Activated T-helper 17 cell treated with anti-CD3 and anti-CD28 coated beads, Interleukin-2, amount 50 U/mL, for 72 hours (primary cell): ENCODE measurements around the gene YIPF3. TPM values are rescaled to one million over a fixed set of nuclear protein-coding genes. Genes with fewer than 3 reads are reported as not detected.
A peak's percentile ranks its signal among the peaks of the same experiment; 100 is the strongest.
"Not testable (repeated sequence)": the region's sequence is repeated elsewhere in the genome, so short reads cannot be mapped to it uniquely, and the experiment has no call there.

Experiments used
- ATAC-seq: fragments of 150-1000 bp; cut with Tn5 transposase; replicated peaks from 2 replicates; pipeline ENCODE4 v1.10.0; 2021; ENCODE audit warnings: mild to moderate bottlenecking, moderate library complexity
- H3K27ac Mint-ChIP-seq: one replicate; pipeline ENCODE4 v1.8.0; 2022; ENCODE audit warnings: mixed read lengths
- H3K27me3 Mint-ChIP-seq: one replicate; pipeline ENCODE4 v1.8.0; 2022; ENCODE audit warnings: mixed read lengths
- H3K36me3 Mint-ChIP-seq: one replicate; pipeline ENCODE4 v1.8.0; 2022; ENCODE audit warnings: low read depth, mild to moderate bottlenecking, mixed read lengths
- H3K4me1 Mint-ChIP-seq: one replicate; pipeline ENCODE4 v1.8.0; 2022; ENCODE audit warnings: mixed read lengths
- H3K4me3 Mint-ChIP-seq: one replicate; pipeline ENCODE4 v1.8.0; 2022; ENCODE audit warnings: mild to moderate bottlenecking, mixed read lengths
- H3K9me3 Mint-ChIP-seq: one replicate; pipeline ENCODE4 v1.8.0; 2022; ENCODE audit warnings: mixed read lengths
- total RNA-seq, 2 donors: library from RNA; stranded (reverse); gene quantifications; one replicate each; pipeline ENCODE4 v1.2.3, GENCODE V29; 2022

YIPF3 gene
- total RNA-seq, 2 donors from 2014 or later: 51.5 to 66.7 TPM

GRCh38 chr6:43469947-43470346, 46.8 kb downstream of the YIPF3 start:
- H3K27me3 Mint-ChIP-seq: peaks cover 7% of the 10 kb centered on the region

DNA sequence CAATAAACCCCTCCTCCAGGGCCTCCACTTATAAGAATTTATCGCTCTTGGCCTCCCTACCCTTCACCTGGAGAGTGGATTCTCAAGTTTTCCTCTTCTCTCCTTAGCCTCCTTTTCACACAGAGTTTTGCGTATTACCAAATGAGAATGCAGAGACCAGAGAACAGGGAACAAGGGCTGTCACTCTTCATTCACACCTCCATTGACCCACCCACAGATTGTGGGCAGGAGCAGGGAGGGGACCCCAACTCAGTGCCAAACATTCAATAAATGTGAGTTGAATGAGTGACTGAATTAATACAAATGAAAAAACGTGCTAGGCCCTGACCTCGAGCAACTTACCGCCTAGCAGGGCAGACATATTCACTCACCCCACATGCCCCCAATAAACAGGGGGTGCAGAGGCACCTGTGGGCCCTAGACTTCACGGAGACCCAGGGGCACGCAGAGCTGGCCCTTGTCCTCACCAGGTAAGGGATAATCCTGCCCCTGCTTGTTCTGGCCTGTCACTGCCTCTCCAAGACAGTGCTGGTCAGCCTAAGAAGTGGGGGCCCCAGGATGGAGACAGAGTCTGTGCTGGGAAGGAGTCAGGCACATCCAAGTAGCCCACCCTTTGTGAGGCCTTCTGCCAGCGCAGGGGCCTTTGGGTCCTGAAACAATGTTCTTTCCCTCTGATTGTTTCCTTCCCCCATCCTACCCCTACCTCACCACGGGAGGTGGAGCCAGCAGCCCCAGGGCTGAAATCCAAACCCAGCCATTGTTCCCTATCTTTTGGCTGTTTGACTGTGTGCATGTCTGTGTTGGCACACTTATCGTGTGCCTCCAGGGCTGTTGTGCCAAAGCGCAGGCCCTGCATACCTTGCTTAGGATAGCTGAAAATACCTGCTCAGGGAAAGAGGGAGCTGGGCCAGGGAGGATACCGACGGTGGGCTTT, 47.7 kb downstream of the YIPF3 start:
- H3K4me3 Mint-ChIP-seq: no peak overlapping the region
- H3K9me3 Mint-ChIP-seq: no peaks in the 10 kb centered on the region
- H3K36me3 Mint-ChIP-seq: no peaks in the 10 kb centered on the region
- peaks cover 7% of the 10 kb centered on the region for H3K27me3 Mint-ChIP-seq
- H3K27ac Mint-ChIP-seq: no peak overlapping the region
- ATAC-seq: no peak
- no peaks in the 10 kb centered on the region for H3K4me1 Mint-ChIP-seq

More at GRCh38 chr6:43469947-43470346, 46.8 kb downstream of the YIPF3 start:
- peak; percentile 42 for ATAC-seq
- Mint-ChIP-seq H3K4me3 (no peak overlapping the region), H3K9me3 (no peaks in the 10 kb centered on the region), H3K36me3 (no peaks in the 10 kb centered on the region), H3K4me1 (no peaks in the 10 kb centered on the region), H3K27ac (no peak overlapping the region)

- H3K9me3 Mint-ChIP-seq: no peaks in the 10 kb centered on the region
- H3K27ac Mint-ChIP-seq: no peak overlapping the region
- H3K4me1 Mint-ChIP-seq: no peaks in the 10 kb centered on the region
- no peaks in the 10 kb centered on the region for H3K36me3 Mint-ChIP-seq
- ATAC-seq: no peak
- H3K27me3 Mint-ChIP-seq: peaks cover 8% of the 10 kb centered on the region
- H3K4me3 Mint-ChIP-seq: no peak overlapping the region
Measured at GRCh38 chr6:43468240-43468639, 48.5 kb downstream of the YIPF3 start.

GRCh38 chr6:43467752-43468151, 49.0 kb downstream of the YIPF3 start:
- no peaks in the 10 kb centered on the region for H3K36me3 Mint-ChIP-seq
- no peak overlapping the region for H3K4me3 Mint-ChIP-seq
- peaks cover 10% of the 10 kb centered on the region for H3K27me3 Mint-ChIP-seq
- H3K4me1 Mint-ChIP-seq: no peaks in the 10 kb centered on the region
- no peak for ATAC-seq
- no peak overlapping the region for H3K27ac Mint-ChIP-seq
- no peaks in the 10 kb centered on the region for H3K9me3 Mint-ChIP-seq

- not testable (repeated sequence) for H3K9me3 Mint-ChIP-seq, H3K4me1 Mint-ChIP-seq, H3K27ac Mint-ChIP-seq, H3K4me3 Mint-ChIP-seq, H3K36me3 Mint-ChIP-seq, ATAC-seq
- H3K27me3 Mint-ChIP-seq: peaks cover 14% of the 10 kb centered on the region
Measured at GRCh38 chr6:43467265-43467664, 49.5 kb downstream of the YIPF3 start.

- Mint-ChIP-seq H3K27ac (no peak overlapping the region), H3K27me3 (peaks cover 17% of the 10 kb centered on the region), H3K4me1 (no peaks in the 10 kb centered on the region), H3K36me3 (no peaks in the 10 kb centered on the region), H3K9me3 (no peaks in the 10 kb centered on the region), H3K4me3 (no peak overlapping the region)
- peak; percentile 42 for ATAC-seq
Measured at GRCh38 chr6:43465948-43466347, 50.8 kb downstream of the YIPF3 start.

- H3K9me3 Mint-ChIP-seq: no peaks in the 10 kb centered on the region
- no peaks in the 10 kb centered on the region for H3K4me1 Mint-ChIP-seq
- no peak overlapping the region for H3K4me3 Mint-ChIP-seq
- H3K27me3 Mint-ChIP-seq: peaks cover 17% of the 10 kb centered on the region
- H3K27ac Mint-ChIP-seq: no peak overlapping the region
- H3K36me3 Mint-ChIP-seq: no peaks in the 10 kb centered on the region
- ATAC-seq: no peak
Measured at GRCh38 chr6:43464337-43464736, 52.4 kb downstream of the YIPF3 start.

DNA sequence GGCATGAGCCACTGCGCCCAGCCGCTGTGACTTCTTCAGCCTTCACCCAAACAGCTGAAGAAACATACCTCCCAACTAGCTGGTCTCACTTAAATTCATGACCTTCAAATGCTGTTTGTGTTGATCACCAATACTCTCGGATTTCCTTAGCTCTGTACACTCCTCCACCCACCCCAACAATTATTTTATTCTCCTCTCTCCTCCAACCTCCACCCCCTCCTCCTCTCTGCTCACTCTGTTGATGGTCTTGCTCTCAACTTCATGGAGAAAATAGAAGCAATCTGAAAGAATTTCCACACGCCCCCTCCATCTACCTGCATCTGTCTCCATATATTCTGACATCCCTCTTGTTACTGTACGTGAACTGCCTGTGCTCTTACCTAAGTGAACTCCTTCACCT, 54.8 kb downstream of the YIPF3 start:
- Mint-ChIP-seq H3K4me3 (no peak overlapping the region), H3K36me3 (no peaks in the 10 kb centered on the region), H3K9me3 (no peaks in the 10 kb centered on the region), H3K4me1 (no peaks in the 10 kb centered on the region), H3K27me3 (peaks cover 14% of the 10 kb centered on the region), H3K27ac (peak overlapping the region; percentile 4)
- no peak for ATAC-seq

Other genes starting within 250 kb of the YIPF3 start
- not detected for gene SLC22A7, start 218.7 kb downstream of the YIPF3 start, total RNA-seq
- gene CRIP3, start 208.1 kb downstream of the YIPF3 start, total RNA-seq: 1 to 10 TPM; 4.2 to 4.6 TPM
- 10 to 100 TPM; 11.2 to 21.0 TPM for gene ZNF318, start 147.3 kb downstream of the YIPF3 start, total RNA-seq
- gene ABCC10, start 89.4 kb downstream of the YIPF3 start, total RNA-seq: 10 to 100 TPM; 41.2 to 47.9 TPM
- gene DLK2, start 61.4 kb downstream of the YIPF3 start, total RNA-seq: 1 to 10 TPM; 1.3 to 2.8 TPM
- gene TJAP1, start 39.4 kb downstream of the YIPF3 start, total RNA-seq: 10 to 100 TPM; 37.8 to 38.4 TPM
- gene LRRC73, start 6.6 kb downstream of the YIPF3 start, total RNA-seq: under 1 TPM; 0.26 to 0.35 TPM
- gene POLR1C, start 163 bp upstream of the YIPF3 start, total RNA-seq: 10 to 100 TPM; 30.1 to 67.8 TPM
- gene XPO5, start 59.1 kb upstream of the YIPF3 start, total RNA-seq: 100 to 1,000 TPM in 1 of 2 donors, 10 to 100 TPM in 1; 67.3 to 109 TPM
- 10 to 100 TPM; 55.5 to 67.8 TPM for gene POLH, start 59.3 kb upstream of the YIPF3 start, total RNA-seq
- 10 to 100 TPM; 64.2 to 67.3 TPM for gene GTPBP2, start 112.3 kb upstream of the YIPF3 start, total RNA-seq
- 10 to 100 TPM; 44.4 to 44.7 TPM for gene MAD2L1BP, start 118.9 kb upstream of the YIPF3 start, total RNA-seq
- gene RSPH9, start 128.1 kb upstream of the YIPF3 start, total RNA-seq: under 1 TPM; 0.09 to 0.66 TPM
- 10 to 100 TPM; 31.2 to 46.7 TPM for gene MRPS18A, start 170.9 kb upstream of the YIPF3 start, total RNA-seq